DND-41 (cell line): ENCODE measurements around the gene DAAM2.

Experiments used
- ATAC-seq: fragments of 200-7000 bp; cut with Tn5 transposase; 3 replicates; pipeline ENCODE4 v1.9.1; 2021; ENCODE audit warnings: low read depth; ENCODE audit not compliant: insufficient read depth
- DNase-seq: peaks from one replicate; pipeline ENCODE4 v3.0.0-alpha.2; 2020
- H2AFZ ChIP-seq: 2 replicates; pipeline ENCODE4 v1.6.0; 2012; ENCODE audit warnings: low read depth, low read length
- H3K27ac ChIP-seq: 2 replicates; pipeline ENCODE4 v1.5.1; 2012; ENCODE audit warnings: low read length, inconsistent platforms
- H3K27me3 ChIP-seq: fragments of 200-600 bp; sonication (generic); 2 replicates; pipeline ENCODE4 v1.6.0; 2012; ENCODE audit warnings: low read length, mild to moderate bottlenecking, inconsistent platforms; ENCODE audit not compliant: insufficient read depth, poor library complexity
- H3K36me3 ChIP-seq: 2 replicates; pipeline ENCODE4 v1.5.1; 2012; ENCODE audit warnings: low read length, inconsistent platforms; ENCODE audit not compliant: insufficient read depth
- H3K4me1 ChIP-seq: 2 replicates; pipeline ENCODE4 v1.5.1; 2012; ENCODE audit warnings: mild to moderate bottlenecking, low read length; ENCODE audit not compliant: insufficient read depth
- H3K4me2 ChIP-seq: 2 replicates; pipeline ENCODE4 v1.6.0; 2012; ENCODE audit warnings: mild to moderate bottlenecking, moderate library complexity, low read length, inconsistent platforms; ENCODE audit not compliant: insufficient read depth
- H3K4me3 ChIP-seq, 2 experiments: fragments of 200-600 bp in 1 of 2; shearing (Covaris generic) in 1 of 2; 2 replicates each; pipeline ENCODE4 v1.5.1; 2012 to 2016; ENCODE audit warnings: inconsistent platforms in 2 of 2, low read length in 2 of 2, mild to moderate bottlenecking in 2 of 2, low read depth in 1 of 2, moderate library complexity in 1 of 2
- H3K79me2 ChIP-seq: 2 replicates; pipeline ENCODE4 v1.6.0; 2012; ENCODE audit warnings: low read length, inconsistent platforms; ENCODE audit not compliant: insufficient read depth
- H3K9ac ChIP-seq: 2 replicates; pipeline ENCODE4 v1.6.0; 2012; ENCODE audit warnings: low read depth, mild to moderate bottlenecking, inconsistent platforms, low read length, moderate library complexity
- H3K9me3 ChIP-seq: 2 replicates; pipeline ENCODE4 v1.5.1; 2012; ENCODE audit warnings: low read length, moderate library complexity, mild to moderate bottlenecking, inconsistent platforms; ENCODE audit not compliant: insufficient read depth, severe bottlenecking
- H4K20me1 ChIP-seq: 2 replicates; pipeline ENCODE4 v1.6.0; 2012; ENCODE audit warnings: low read length; ENCODE audit not compliant: insufficient read depth
- CTCF ChIP-seq: IDR thresholded peaks from 2 replicates; pipeline ENCODE4 v1.5.1; 2012; ENCODE audit warnings: borderline replicate concordance, low read length, moderate library complexity, mild to moderate bottlenecking; ENCODE audit not compliant: poor library complexity, severe bottlenecking; ENCODE audit errors: extremely low read depth
- EZH2 ChIP-seq: IDR thresholded peaks from 3 replicates; pipeline ENCODE4 v1.6.1; 2012; ENCODE audit warnings: borderline replicate concordance, low read depth, mild to moderate bottlenecking, moderate library complexity, low read length, inconsistent platforms; ENCODE audit not compliant: severe bottlenecking

Gene DAAM2

DNA sequence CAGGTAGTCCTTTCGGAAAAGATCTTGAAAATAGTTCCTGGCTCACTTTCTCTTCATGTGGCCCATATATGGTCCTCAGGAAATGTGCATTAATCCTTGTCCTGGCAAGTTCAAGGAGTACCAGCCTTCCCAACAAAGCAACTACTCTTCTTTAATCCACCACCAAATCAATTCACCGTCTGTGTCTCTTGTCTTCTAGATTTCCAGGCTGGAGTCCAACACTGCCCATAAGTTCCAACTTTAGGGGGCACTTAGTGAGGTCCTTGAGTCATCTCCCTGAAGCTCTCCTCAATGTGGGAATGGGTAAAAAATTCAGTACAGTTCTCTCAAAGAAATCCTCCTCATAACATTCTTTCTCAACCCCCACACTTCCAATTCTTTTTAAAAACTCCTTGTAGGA, 6.9 kb upstream of the DAAM2 start:
- H3K4me2 ChIP-seq, result no peak overlapping the region
- H3K27me3 ChIP-seq, result no peaks in the 10 kb centered on the region
- no peak overlapping the region for H2AFZ ChIP-seq
- H3K9ac ChIP-seq, result no peak overlapping the region
- TF ChIP-seq CTCF, result no peak
- no peak overlapping the region for H3K27ac ChIP-seq
- no peaks in the 10 kb centered on the region for H3K9me3 ChIP-seq
- H4K20me1 ChIP-seq, result no peaks in the 10 kb centered on the region
- DNase-seq (no peak), ATAC-seq (no peak)
- no peaks in the 10 kb centered on the region for H3K4me1 ChIP-seq
- H3K36me3 ChIP-seq, result no peaks in the 10 kb centered on the region
- H3K4me3 ChIP-seq, result no peak overlapping the region
- no peaks in the 10 kb centered on the region for H3K79me2 ChIP-seq

GRCh38 chr6:39786649-39787048, 5.5 kb upstream of the DAAM2 start:
- no peak overlapping the region for H3K27ac ChIP-seq
- no peaks in the 10 kb centered on the region for H3K27me3 ChIP-seq
- ATAC-seq, result no peak
- H3K4me2 ChIP-seq, result no peak overlapping the region
- H3K4me3 ChIP-seq, result no peak overlapping the region
- no peaks in the 10 kb centered on the region for H4K20me1 ChIP-seq
- H3K79me2 ChIP-seq, result no peaks in the 10 kb centered on the region
- TF ChIP-seq EZH2 (no peak), CTCF (no peak)
- H3K36me3 ChIP-seq, result no peaks in the 10 kb centered on the region
- H3K9ac ChIP-seq, result no peak overlapping the region
- no peaks in the 10 kb centered on the region for H3K9me3 ChIP-seq
- no peak overlapping the region for H2AFZ ChIP-seq
- H3K4me1 ChIP-seq, result no peaks in the 10 kb centered on the region
- no peak for DNase-seq

- no peaks in the 10 kb centered on the region for H3K27me3 ChIP-seq
- ATAC-seq (no peak), DNase-seq (no peak)
- no peak overlapping the region for H3K9ac ChIP-seq
- no peak overlapping the region for H2AFZ ChIP-seq
- no peaks in the 10 kb centered on the region for H3K79me2 ChIP-seq
- H3K9me3 ChIP-seq, result no peaks in the 10 kb centered on the region
- no peak overlapping the region for H3K27ac ChIP-seq
- TF ChIP-seq EZH2 (no peak), CTCF (no peak)
- no peak overlapping the region for H3K4me3 ChIP-seq
- no peaks in the 10 kb centered on the region for H3K36me3 ChIP-seq
- no peaks in the 10 kb centered on the region for H3K4me1 ChIP-seq
- no peak overlapping the region for H3K4me2 ChIP-seq
- no peaks in the 10 kb centered on the region for H4K20me1 ChIP-seq
These were observed 4.9 kb upstream of the DAAM2 start for GRCh38 chr6:39787322-39787721.

DNA sequence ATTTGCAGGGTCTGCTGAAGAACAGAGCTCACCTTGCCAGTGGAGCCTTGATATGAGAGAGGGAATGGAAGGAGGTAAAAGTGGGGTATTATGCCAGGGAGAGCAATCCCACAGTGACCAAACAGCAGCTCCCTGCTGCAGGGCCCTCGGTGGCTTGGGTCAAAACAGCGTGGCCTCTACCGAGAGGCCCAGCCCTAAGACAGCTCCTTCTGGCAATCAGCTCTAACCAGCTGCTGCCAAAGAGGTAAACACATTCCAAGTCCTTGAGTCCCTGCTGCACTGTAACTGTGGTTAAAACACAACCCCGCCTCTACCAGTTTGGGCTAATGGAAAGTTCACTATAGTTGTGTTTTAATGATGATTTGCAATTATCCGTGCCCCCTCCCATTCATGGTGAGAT, 1.4 kb upstream of the DAAM2 start:
- H2AFZ ChIP-seq, result no peak overlapping the region
- H3K79me2 ChIP-seq, result no peaks in the 10 kb centered on the region
- no peak for TF ChIP-seq CTCF
- no peak for TF ChIP-seq EZH2
- H3K9me3 ChIP-seq, result no peaks in the 10 kb centered on the region
- no peak for DNase-seq
- no peaks in the 10 kb centered on the region for H3K4me1 ChIP-seq
- H3K4me2 ChIP-seq, result no peak overlapping the region
- H3K4me3 ChIP-seq, result no peak overlapping the region
- no peak for ATAC-seq
- H3K36me3 ChIP-seq, result no peaks in the 10 kb centered on the region
- no peak overlapping the region for H3K9ac ChIP-seq
- H3K27me3 ChIP-seq, result peaks cover 9% of the 10 kb centered on the region
- H4K20me1 ChIP-seq, result no peaks in the 10 kb centered on the region
- no peak overlapping the region for H3K27ac ChIP-seq
